Measurements from ENCODE around the gene MDH1B. TPM values are rescaled to one million over a fixed set of nuclear protein-coding genes. Genes with fewer than 3 reads are reported as not detected.

MDH1B gene
- total RNA-seq, 1 experiment from 2014 or later: 1.0 TPM

GRCh38 chr2:206693399-206694137, 71.6 kb downstream of the MDH1B start:
- peak; percentile 57 for DNase-seq (ENCODE audit: low read depth)

GRCh38 chr2:206692971-206693370, 72.2 kb downstream of the MDH1B start:
- no peak for DNase-seq (ENCODE audit: low read depth)

DNA sequence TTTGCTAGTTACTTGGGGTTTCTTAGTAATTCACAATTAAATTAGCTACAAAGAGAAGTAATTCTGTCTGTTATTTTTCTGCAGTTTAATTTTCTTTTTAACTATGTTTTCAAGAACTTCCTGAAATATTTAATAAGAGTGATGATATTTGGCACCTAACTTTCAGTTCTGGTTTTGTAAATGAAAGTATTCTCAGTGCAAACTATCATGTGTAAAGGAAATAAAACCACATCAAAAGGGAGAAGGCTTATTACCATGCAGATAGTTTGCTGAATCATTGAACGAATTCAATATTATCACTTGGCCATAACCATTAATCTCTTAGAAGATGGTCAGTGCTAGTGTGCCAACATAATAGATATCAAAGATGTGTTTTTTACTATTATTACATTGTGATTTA, 76.1 kb downstream of the MDH1B start:
- DNase-seq (ENCODE audit: low read depth): no peak

GRCh38 chr2:206688453-206688852, 76.7 kb downstream of the MDH1B start:
- DNase-seq (ENCODE audit: low read depth): no peak

Other genes with a start within 250 kb of the MDH1B start
- gene FAM237A, start 122.8 kb downstream of the MDH1B start, total RNA-seq (2014; rRNA removed; shearing (Covaris generic)): not detected in 2 replicates
- gene DYTN, start 46.9 kb downstream of the MDH1B start, total RNA-seq (2014; rRNA removed; shearing (Covaris generic)): not detected in 2 replicates
- 25.9 and 33.5 TPM in 2 replicates for gene FASTKD2, start 278 bp upstream of the MDH1B start, total RNA-seq (2014; rRNA removed; shearing (Covaris generic))
- not detected in 2 replicates for gene CPO, start 174.2 kb upstream of the MDH1B start, total RNA-seq (2014; rRNA removed; shearing (Covaris generic))

All from M059J (cell line).